Measurements from ENCODE around the gene IGFBP1.

Gene IGFBP1

DNA sequence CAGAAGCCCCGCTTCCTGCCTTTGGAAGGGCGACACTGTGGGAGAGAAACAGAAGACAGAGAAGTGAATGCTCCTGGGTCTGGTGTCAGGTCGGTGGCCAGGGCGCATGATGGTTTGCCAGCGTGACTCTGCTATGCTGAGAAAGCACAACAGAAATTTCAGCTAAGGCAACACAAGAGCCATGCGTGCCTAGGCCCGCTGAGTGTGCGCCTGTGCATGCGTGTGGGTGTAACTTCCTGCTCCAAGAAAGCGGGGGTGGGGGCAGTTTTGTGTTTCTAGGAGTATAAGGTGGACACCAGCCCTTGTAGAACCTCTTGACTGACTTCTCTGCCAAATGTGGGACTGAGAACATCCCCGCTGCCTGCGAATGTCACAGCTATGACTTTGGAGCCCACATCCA is 26.6 kb downstream of the IGFBP1 start:
- Histone ChIP-seq H3K36me3 (ENCODE audit: insufficient read depth, low read length) (no peaks in the 10 kb centered on the region), H3K27me3 (ENCODE audit: control insufficient read depth in 1 of 2, insufficient read depth in 2 of 2, low read length in 2 of 2) (peaks cover 11 to 18% of the 10 kb centered on the region in 2 donors), H3K4me3 (ENCODE audit: low read depth in 1 of 2, low read length in 2 of 2) (no peak overlapping the region)

DNA sequence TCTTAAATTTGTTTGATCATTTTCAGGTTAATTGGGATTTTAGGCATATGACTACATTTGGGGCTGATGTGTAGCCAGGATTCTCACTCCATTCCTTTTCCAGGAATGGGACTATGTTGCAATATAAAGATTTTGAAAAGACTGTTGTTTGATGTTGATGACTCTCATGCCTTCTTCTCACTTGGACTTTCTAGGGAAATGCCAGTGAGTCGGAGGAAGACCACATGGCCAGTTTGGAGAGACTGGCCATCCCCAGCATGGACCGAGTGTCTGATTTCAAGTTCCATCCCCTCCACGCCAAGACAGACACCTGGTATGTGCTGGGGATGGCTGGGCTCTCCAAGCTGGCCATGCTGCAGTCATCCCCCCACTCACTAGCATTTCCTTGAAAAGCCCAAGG is 27.3 kb downstream of the IGFBP1 start:
- Histone ChIP-seq H3K9ac (ENCODE audit: low read length) (no peak overlapping the region), H3K36me3 (ENCODE audit: insufficient read depth, low read length) (no peaks in the 10 kb centered on the region), H3K4me3 (ENCODE audit: low read depth in 1 of 2, low read length in 2 of 2) (no peak overlapping the region), H3K4me1 (ENCODE audit: insufficient read depth, low read length) (peaks cover 21% of the 10 kb centered on the region), H3K9me3 (ENCODE audit: low read length) (no peaks in the 10 kb centered on the region), H3K27ac (ENCODE audit: low read depth, low read length) (no peak overlapping the region), H3K27me3 (ENCODE audit: control insufficient read depth in 1 of 2, insufficient read depth in 2 of 2, low read length in 2 of 2) (peaks cover 11 to 22% of the 10 kb centered on the region in 2 donors)

More for the DNA sequence above, 26.6 kb downstream of the IGFBP1 start:
- Histone ChIP-seq H3K27ac (ENCODE audit: low read depth, low read length) (no peak overlapping the region), H3K9me3 (ENCODE audit: low read length) (no peaks in the 10 kb centered on the region), H3K9ac (ENCODE audit: low read length) (no peak overlapping the region), H3K4me1 (ENCODE audit: insufficient read depth, low read length) (peaks cover 16% of the 10 kb centered on the region)

DNA sequence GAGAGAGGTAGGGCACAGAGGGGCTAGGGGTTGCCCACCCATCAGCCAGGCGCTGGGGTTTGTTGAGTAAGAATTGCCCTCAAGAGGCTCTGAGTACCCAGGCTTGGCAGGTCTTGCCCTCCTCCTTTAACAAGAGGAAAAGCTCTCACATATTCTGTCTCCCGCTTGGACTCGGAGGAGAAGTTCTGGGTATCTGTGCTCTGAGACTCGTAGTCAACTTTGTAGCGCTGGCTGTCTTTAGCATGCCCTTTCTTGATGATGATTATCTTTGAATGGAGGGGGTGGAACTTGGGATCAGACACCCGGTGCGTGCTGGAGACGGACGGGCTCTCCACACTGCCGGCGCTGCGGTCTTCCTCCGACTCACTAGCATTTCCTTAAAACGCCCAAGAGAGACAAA is 28.8 kb downstream of the IGFBP1 start:
- H3K9me3 ChIP-seq (ENCODE audit: low read length): no peaks in the 10 kb centered on the region
- H3K4me1 ChIP-seq (ENCODE audit: insufficient read depth, low read length): peaks cover 28% of the 10 kb centered on the region
- no peak overlapping the region for H3K27ac ChIP-seq (ENCODE audit: low read depth, low read length)
- no peaks in the 10 kb centered on the region for H3K36me3 ChIP-seq (ENCODE audit: insufficient read depth, low read length)
- H3K9ac ChIP-seq (ENCODE audit: low read length): no peak overlapping the region
- no peak overlapping the region for H3K4me3 ChIP-seq (ENCODE audit: low read depth in 1 of 2, low read length in 2 of 2)
- H3K27me3 ChIP-seq (ENCODE audit: control insufficient read depth in 1 of 2, insufficient read depth in 2 of 2, low read length in 2 of 2): peaks cover 19 to 25% of the 10 kb centered on the region in 2 donors

DNA sequence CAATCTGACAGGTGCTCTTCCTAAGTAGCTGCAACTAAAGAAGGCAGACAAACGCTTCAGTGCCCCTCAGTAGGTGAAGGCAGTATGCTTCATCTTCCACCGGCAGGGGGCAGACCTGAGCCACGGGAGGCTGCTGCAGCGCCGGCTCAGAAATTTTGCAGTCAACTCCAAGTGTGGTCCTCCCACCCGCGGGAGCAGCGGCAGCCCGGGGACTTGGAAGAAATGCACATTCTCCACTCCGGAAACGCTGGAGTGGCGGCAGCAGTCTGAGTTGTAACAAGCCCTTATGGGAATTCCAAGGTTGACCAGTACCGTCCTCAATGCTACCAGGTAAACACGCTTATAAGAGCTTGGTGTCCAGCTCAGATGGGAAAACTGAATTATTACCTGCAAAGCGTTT is 29.4 kb downstream of the IGFBP1 start:
- H3K9me3 ChIP-seq (ENCODE audit: low read length): no peaks in the 10 kb centered on the region
- no peak overlapping the region for H3K9ac ChIP-seq (ENCODE audit: low read length)
- H3K4me3 ChIP-seq (ENCODE audit: low read depth in 1 of 2, low read length in 2 of 2): peak overlapping the region in 1 of 2 donors; percentile 14
- H3K27ac ChIP-seq (ENCODE audit: low read depth, low read length): no peak overlapping the region
- H3K36me3 ChIP-seq (ENCODE audit: insufficient read depth, low read length): no peaks in the 10 kb centered on the region
- peaks cover 23 to 31% of the 10 kb centered on the region in 2 donors for H3K27me3 ChIP-seq (ENCODE audit: control insufficient read depth in 1 of 2, insufficient read depth in 2 of 2, low read length in 2 of 2)
- peaks cover 34% of the 10 kb centered on the region for H3K4me1 ChIP-seq (ENCODE audit: insufficient read depth, low read length)

DNA sequence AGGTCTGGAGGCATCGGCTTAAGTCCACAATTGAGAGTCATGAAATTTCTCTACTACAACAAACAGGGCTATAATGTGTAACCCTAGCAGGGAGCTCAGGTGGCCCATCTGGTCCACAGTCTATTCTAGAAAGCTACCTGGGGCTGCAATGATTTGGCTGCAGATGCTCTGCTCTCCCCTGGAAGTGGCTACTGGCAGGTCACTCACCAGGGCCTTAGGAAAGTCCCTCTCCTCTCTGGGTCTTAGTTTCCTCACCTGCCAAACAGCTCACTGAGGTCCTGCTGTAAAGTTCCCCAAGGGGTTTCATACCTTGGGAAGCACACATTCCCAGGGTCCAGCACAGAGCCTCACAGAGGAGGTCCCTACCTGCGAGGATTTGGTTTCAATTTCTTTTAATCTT is 30.3 kb downstream of the IGFBP1 start:
- Histone ChIP-seq H3K9me3 (ENCODE audit: low read length) (no peaks in the 10 kb centered on the region), H3K4me3 (ENCODE audit: low read depth in 1 of 2, low read length in 2 of 2) (no peak overlapping the region), H3K27me3 (ENCODE audit: control insufficient read depth in 1 of 2, insufficient read depth in 2 of 2, low read length in 2 of 2) (peaks cover 23 to 36% of the 10 kb centered on the region in 2 donors), H3K36me3 (ENCODE audit: insufficient read depth, low read length) (no peaks in the 10 kb centered on the region), H3K27ac (ENCODE audit: low read depth, low read length) (no peak overlapping the region), H3K4me1 (ENCODE audit: insufficient read depth, low read length) (peaks cover 39% of the 10 kb centered on the region), H3K9ac (ENCODE audit: low read length) (no peak overlapping the region)

DNA sequence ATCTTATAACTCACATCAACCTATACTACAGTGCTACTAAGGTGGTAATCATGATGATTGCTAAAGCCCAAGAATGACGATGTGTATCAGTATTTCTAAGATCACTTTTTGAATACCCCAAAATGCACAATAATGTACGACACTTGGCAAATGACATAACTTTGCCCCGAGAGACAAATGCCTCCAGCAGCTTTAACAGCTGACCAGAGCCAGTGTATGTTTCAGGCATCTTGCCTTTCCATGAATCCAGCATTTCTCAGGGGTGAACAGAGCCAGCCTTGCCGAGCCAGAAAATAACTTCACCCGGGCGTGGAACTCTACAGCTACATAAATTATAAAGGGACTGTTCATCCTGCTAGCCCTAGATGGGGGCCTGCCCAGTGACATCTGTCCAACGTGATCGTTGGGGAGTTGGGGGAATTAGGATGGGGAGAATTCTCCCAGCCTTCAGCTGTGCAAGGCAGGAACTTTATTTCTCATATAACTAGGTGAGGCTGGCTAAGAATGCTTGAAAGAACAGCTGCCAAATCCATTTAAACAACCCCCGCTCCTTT is 31.0 kb downstream of the IGFBP1 start:
- Histone ChIP-seq H3K27ac (ENCODE audit: low read depth, low read length) (no peak overlapping the region), H3K9ac (ENCODE audit: low read length) (no peak overlapping the region), H3K36me3 (ENCODE audit: insufficient read depth, low read length) (no peaks in the 10 kb centered on the region), H3K4me3 (ENCODE audit: low read depth in 1 of 2, low read length in 2 of 2) (peak overlapping the region in 1 of 2 donors; percentile 43), H3K27me3 (ENCODE audit: control insufficient read depth in 1 of 2, insufficient read depth in 2 of 2, low read length in 2 of 2) (peaks cover 23 to 36% of the 10 kb centered on the region in 2 donors), H3K4me1 (ENCODE audit: insufficient read depth, low read length) (peaks cover 39% of the 10 kb centered on the region), H3K9me3 (ENCODE audit: low read length) (no peaks in the 10 kb centered on the region)

DNA sequence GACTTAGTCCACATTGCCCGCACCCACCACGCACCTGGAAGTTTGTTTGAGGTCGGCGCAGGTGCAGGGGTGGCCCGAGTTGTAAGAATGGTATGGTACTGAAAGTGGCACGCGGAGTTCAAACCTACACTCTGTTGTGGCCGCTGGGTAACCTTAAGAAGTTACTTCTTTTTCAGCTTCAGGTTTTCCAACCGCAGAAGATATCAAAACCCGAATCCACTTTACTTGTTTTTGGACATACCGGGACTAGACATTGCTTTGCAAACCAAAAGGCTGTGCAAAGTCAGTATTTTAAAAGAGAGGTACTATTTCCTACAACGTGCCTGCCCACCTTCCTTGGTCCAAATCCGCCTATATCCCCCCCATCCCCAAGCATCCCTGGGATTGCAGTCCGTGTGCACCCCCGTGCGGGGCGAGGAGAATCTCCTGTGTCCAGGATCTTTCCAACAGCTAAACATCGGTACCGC is 31.7 kb downstream of the IGFBP1 start:
- Histone ChIP-seq H3K27me3 (ENCODE audit: control insufficient read depth in 1 of 2, insufficient read depth in 2 of 2, low read length in 2 of 2) (peaks cover 17 to 36% of the 10 kb centered on the region in 2 donors), H3K4me3 (ENCODE audit: low read depth in 1 of 2, low read length in 2 of 2) (peak overlapping the region; percentile 23 to 43), H3K9ac (ENCODE audit: low read length) (no peak overlapping the region), H3K4me1 (ENCODE audit: insufficient read depth, low read length) (peaks cover 39% of the 10 kb centered on the region), H3K9me3 (ENCODE audit: low read length) (no peaks in the 10 kb centered on the region), H3K36me3 (ENCODE audit: insufficient read depth, low read length) (no peaks in the 10 kb centered on the region), H3K27ac (ENCODE audit: low read depth, low read length) (no peak overlapping the region)

DNA sequence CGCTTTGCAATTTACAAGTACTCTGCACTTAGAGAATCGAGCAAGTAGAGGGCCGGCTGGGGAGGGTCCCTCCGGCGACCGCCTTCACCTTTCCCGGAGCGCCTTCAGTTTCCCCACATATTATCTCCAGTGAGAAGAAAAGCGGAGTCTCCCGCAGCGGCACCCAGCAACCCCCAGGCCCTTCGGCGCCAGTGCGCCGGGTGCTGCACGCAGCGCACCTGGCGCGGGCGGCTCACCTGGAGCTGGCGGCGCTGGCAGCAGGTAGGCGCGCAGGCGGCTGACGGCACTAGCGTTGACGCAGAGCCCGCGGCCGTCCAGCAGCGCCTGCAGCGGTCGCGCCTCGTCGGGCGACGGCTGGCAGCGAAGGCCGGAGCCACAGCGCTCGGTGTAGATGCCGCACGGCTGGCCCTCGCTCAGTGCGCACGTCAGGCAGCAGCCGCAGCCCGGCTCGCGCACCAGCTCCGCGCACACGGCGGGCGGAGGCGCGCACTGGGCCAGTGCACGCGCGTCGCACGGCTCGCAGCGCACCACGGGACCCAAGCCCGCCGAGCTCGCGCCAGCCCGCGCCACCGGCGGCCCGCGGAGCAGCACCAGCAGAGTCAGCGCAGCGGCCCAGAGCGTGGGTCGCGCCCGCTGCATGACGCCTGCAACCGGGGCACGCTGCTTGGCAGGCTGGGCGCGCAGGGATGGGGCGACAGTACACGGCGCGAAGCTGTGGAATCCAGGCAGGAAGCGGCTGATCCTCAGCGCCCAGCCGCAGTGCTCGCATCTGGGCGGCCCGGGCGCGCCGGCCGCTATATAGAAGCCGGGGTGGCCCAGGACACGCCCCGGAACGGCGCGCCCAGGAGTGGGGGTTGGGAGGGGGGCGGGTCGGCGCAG is 32.5 kb downstream of the IGFBP1 start, which contains the start of gene IGFBP3:
IGFBP3 (minus strand) TSS at position 771 of the 879 bp plus-strand sequence; CDS start at position 639, 132 bp downstream.
- H3K4me1 ChIP-seq (ENCODE audit: insufficient read depth, low read length): peaks cover 39% of the 10 kb centered on the region
- no peak within 1 kb of the TSS for H3K9ac ChIP-seq (ENCODE audit: low read length)
- H3K27me3 ChIP-seq (ENCODE audit: control insufficient read depth in 1 of 2, insufficient read depth in 2 of 2, low read length in 2 of 2): peaks cover 17 to 36% of the 10 kb centered on the region in 2 donors
- H3K9me3 ChIP-seq (ENCODE audit: low read length): no peaks in the 10 kb centered on the region
- H3K4me3 ChIP-seq (ENCODE audit: low read depth in 1 of 2, low read length in 2 of 2): peak within 1 kb of the TSS; percentile 23 to 53
- H3K36me3 ChIP-seq (ENCODE audit: insufficient read depth, low read length): no peaks in the 10 kb centered on the region
- H3K27ac ChIP-seq (ENCODE audit: low read depth, low read length): no peak within 1 kb of the TSS

DNA sequence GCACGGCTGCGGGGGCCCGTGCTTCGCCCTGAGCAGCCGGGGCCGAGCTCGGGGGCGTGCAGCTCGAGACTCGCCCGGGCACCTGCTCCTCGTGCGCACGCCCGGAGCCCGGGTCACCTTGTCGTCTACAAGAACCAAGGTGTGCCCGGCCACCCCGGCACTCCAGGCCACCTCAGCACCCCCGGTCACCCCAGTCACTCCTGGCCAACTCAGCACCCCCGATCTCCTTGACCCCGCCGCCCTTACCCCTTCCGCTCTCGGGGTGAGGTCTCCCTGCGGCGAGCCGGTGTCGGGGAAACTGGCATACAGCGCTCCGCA is 33.1 kb downstream of the IGFBP1 start:
- H3K27me3 ChIP-seq (ENCODE audit: control insufficient read depth in 1 of 2, insufficient read depth in 2 of 2, low read length in 2 of 2): peaks cover 17 to 36% of the 10 kb centered on the region in 2 donors
- peaks cover 39% of the 10 kb centered on the region for H3K4me1 ChIP-seq (ENCODE audit: insufficient read depth, low read length)
- peak overlapping the region; percentile 15 to 53 for H3K4me3 ChIP-seq (ENCODE audit: low read depth in 1 of 2, low read length in 2 of 2)

DNA sequence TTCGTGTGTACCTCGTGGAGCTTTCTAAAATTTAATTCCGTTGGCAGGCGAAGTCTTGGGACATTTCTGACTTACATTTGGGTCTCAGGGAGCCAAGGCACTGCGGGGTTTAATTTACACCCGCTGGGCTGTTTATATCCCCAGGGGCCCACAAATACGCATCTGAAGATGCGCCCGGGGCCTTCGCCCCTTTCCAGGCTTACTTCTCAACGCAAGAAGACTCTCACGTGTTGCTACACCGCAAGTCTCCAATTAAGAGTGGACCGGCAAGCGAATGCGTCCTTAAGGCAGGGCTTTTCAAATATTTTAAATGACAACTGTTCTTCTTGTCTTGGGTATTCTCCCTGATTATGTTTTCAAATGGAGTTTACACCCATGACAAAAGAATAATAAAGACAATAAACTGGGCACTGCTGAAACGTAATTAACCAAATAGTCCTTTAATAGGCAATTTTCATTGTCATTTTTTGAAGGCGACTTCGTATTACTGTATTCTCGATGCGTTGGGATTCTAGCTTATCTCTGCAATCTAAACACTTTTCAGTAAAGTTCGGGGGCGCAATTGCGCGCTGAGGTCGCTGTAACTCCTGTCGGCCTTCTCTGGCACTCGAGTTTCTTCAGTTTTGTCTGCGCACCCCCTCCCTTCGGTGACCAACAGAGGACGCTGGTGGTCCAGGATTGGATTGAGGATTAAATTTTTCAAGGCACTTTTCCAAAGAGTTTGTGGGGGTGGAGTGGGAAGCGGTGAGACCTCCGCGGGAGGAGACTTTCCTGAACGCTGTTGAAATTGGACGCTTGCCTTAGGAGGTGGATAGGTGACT is 33.6 kb downstream of the IGFBP1 start:
- peaks cover 17 to 36% of the 10 kb centered on the region in 2 donors for H3K27me3 ChIP-seq (ENCODE audit: control insufficient read depth in 1 of 2, insufficient read depth in 2 of 2, low read length in 2 of 2)
- H3K27ac ChIP-seq (ENCODE audit: low read depth, low read length): no peak overlapping the region
- H3K4me1 ChIP-seq (ENCODE audit: insufficient read depth, low read length): peaks cover 39% of the 10 kb centered on the region
- H3K4me3 ChIP-seq (ENCODE audit: low read depth in 1 of 2, low read length in 2 of 2): peak overlapping the region in 1 of 2 donors; percentile 53
- H3K9ac ChIP-seq (ENCODE audit: low read length): no peak overlapping the region
- no peaks in the 10 kb centered on the region for H3K9me3 ChIP-seq (ENCODE audit: low read length)
- H3K36me3 ChIP-seq (ENCODE audit: insufficient read depth, low read length): no peaks in the 10 kb centered on the region

More for the DNA sequence above, 33.1 kb downstream of the IGFBP1 start:
- Histone ChIP-seq H3K36me3 (ENCODE audit: insufficient read depth, low read length) (no peaks in the 10 kb centered on the region), H3K9me3 (ENCODE audit: low read length) (no peaks in the 10 kb centered on the region), H3K9ac (ENCODE audit: low read length) (no peak overlapping the region), H3K27ac (ENCODE audit: low read depth, low read length) (no peak overlapping the region)

DNA sequence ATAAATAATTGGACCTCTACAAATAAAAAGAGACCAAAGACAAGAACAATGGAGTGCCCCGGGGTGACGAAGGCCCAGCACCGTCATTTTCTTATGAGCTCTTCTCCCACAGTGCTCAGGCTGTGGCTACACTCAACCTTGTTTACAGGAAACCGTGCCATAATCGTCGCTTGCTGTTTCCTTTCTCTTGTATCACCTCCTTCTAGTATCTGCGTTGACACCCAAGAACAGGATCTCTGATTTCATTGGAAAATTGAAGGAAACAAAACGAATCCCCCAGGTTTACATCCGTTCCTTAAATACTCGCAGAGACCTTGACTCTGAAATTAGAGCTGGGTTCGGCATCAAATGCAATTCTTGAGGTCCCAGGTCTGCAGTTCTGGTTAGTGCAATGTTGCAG is 34.5 kb downstream of the IGFBP1 start:
- Histone ChIP-seq H3K9me3 (ENCODE audit: low read length) (no peaks in the 10 kb centered on the region), H3K4me1 (ENCODE audit: insufficient read depth, low read length) (peaks cover 37% of the 10 kb centered on the region), H3K9ac (ENCODE audit: low read length) (no peak overlapping the region), H3K27ac (ENCODE audit: low read depth, low read length) (no peak overlapping the region), H3K36me3 (ENCODE audit: insufficient read depth, low read length) (no peaks in the 10 kb centered on the region), H3K27me3 (ENCODE audit: control insufficient read depth in 1 of 2, insufficient read depth in 2 of 2, low read length in 2 of 2) (peaks cover 15 to 35% of the 10 kb centered on the region in 2 donors), H3K4me3 (ENCODE audit: low read depth in 1 of 2, low read length in 2 of 2) (peak overlapping the region; percentile 6 to 53)
